Mesodermal cell (in vitro differentiated cells): ENCODE measurements around the gene ZDHHC1.
A peak's percentile ranks its signal among the peaks of the same experiment; 100 is the strongest.

Experiments
- H3K27ac ChIP-seq: 2 replicates; pipeline ENCODE4 v1.7.0; 2013; ENCODE audit warnings: mild to moderate bottlenecking, low read depth, low read length, moderate library complexity; ENCODE audit not compliant: severe bottlenecking
- H3K36me3 ChIP-seq: 2 replicates; pipeline ENCODE4 v1.7.1; 2013; ENCODE audit warnings: mild to moderate bottlenecking, low read length, moderate library complexity; ENCODE audit not compliant: control insufficient read depth, insufficient read depth
- H3K4me1 ChIP-seq: one replicate; pipeline ENCODE4 v1.7.1; 2013; ENCODE audit warnings: mild to moderate bottlenecking, low read length; ENCODE audit not compliant: insufficient read depth, control insufficient read depth, poor library complexity, severe bottlenecking
- H3K4me3 ChIP-seq: 2 replicates; pipeline ENCODE4 v1.7.0; 2013; ENCODE audit warnings: low read length, control low read depth, mild to moderate bottlenecking; ENCODE audit not compliant: insufficient read depth, poor library complexity, severe bottlenecking; ENCODE audit errors: extremely low read depth
- H3K9me3 ChIP-seq: 2 replicates; pipeline ENCODE4 v1.7.1; 2013; ENCODE audit warnings: mild to moderate bottlenecking, low read length, moderate library complexity; ENCODE audit not compliant: control insufficient read depth
- WGBS, 2 experiments: methylation state at CpG; one replicate each; pipeline ENCODE4 v1.1.5; 2013; ENCODE audit warnings: missing lambda C conversion rate in 2 of 2; ENCODE audit not compliant: insufficient coverage in 2 of 2; 5-methylcytosine and 5-hydroxymethylcytosine counted together

The ZDHHC1 gene

DNA sequence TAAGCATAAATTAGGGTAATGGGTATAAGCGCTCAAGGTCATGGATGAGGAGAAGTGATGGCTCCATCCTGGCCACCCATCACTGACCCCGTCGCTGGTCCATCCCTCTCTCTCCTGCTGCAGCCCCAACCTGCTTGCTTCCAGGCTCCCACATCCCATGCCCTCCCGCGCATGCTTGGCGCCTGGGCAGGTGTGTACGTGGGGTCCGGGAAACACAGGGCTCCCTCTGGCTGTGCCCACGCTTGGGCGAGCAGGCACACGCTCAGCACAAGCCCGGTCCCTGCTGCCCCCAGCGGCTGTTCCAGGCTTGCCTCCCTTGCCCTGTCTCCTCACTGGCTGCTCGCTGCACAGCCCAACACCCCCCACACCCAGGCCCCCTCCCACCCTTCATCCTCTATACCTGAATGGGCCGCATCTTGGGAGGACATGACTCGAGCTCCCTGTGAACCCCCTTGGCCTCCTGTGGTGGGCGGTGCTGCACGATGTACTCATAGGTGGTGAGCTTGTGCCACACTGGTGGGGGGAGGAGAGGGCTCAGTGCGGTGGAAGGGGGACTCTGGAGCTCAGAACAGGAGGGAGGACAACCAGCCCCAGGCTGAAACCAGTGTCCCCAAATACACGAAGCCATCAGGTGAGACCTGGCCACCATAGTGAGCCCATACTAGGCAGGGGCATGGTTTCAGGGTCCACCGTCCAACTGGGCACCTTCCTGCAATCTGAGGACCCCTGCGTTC is 18.3 kb downstream of the ZDHHC1 start:
- peaks cover 24% of the 10 kb centered on the region for H3K4me1 ChIP-seq
- H3K36me3 ChIP-seq = no peaks in the 10 kb centered on the region
- no peak overlapping the region for H3K27ac ChIP-seq
- 95 to 96% methylated on average over 17 to 21 of the region's 22 CpGs for WGBS, 2 experiments
- no peaks in the 10 kb centered on the region for H3K9me3 ChIP-seq
- no peak overlapping the region for H3K4me3 ChIP-seq

- Histone ChIP-seq H3K27ac (peak overlapping the region; percentile 73), H3K4me3 (no peak overlapping the region), H3K4me1 (peaks cover 29% of the 10 kb centered on the region), H3K9me3 (no peaks in the 10 kb centered on the region), H3K36me3 (no peaks in the 10 kb centered on the region)
- WGBS, 2 experiments = 94 to 95% methylated on average over 7 to 9 of the region's 15 CpGs
These were observed 19.1 kb downstream of the ZDHHC1 start for GRCh38 chr16:67397036-67397801.

DNA sequence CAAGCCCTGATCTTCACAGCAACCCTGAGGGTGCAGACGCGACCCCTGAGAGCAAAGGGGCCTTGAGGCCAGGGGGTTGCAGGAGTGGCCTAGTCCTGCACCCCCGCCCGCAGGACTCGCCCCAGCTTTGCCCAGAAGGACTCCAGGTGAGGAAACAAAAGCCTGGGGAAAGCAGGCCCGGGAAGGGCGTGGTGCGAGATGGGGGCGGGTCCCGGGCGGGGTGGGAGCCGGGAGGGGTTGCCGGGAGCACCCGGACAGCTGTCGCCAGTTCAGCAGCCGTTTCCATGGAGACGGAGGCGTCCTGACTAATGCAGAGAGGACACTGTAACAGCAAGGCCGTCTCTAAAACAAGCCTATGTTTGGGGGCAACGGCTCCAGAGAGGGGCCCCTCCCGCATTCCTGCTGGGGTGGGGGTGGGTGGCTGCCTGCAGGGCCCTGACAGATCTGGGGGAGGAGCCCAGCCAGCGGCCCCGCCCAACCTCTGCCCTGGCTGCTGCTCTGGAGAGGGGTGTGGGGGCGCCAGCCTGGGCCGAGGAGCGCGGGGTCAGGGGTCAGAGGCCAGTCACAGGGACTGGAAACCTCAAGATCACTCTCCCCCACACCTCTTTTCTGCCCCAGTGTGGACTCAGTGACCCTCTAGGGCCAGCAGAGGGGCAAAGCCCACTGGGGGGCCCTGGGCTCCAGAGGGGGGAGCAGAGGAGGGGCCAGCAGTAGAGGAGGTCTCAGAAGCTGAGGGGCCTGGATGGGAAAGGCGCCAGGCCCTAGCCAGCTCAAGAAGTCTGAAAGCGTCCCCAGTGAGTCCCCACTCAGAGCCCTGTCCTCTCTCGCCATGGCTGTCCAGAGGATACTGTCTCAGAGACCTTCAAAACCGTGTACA is 19.9 kb downstream of the ZDHHC1 start:
- Histone ChIP-seq H3K9me3 (no peaks in the 10 kb centered on the region), H3K27ac (peak overlapping the region; percentile 73), H3K36me3 (no peaks in the 10 kb centered on the region), H3K4me1 (peaks cover 29% of the 10 kb centered on the region), H3K4me3 (no peak overlapping the region)
- WGBS, 2 experiments = 19 to 25% methylated on average over 23 to 24 of the region's 31 CpGs

- 58 to 82% methylated on average over 6 to 10 of the region's 13 CpGs for WGBS, 2 experiments
- Histone ChIP-seq H3K9me3 (no peaks in the 10 kb centered on the region), H3K27ac (peak overlapping the region; percentile 33), H3K4me3 (no peak overlapping the region), H3K4me1 (peaks cover 29% of the 10 kb centered on the region), H3K36me3 (no peaks in the 10 kb centered on the region)
These were observed 20.7 kb downstream of the ZDHHC1 start for GRCh38 chr16:67395458-67396158.

GRCh38 chr16:67395105-67395457 is 21.2 kb downstream of the ZDHHC1 start:
- Histone ChIP-seq H3K27ac (no peak overlapping the region), H3K9me3 (no peaks in the 10 kb centered on the region), H3K4me3 (no peak overlapping the region), H3K36me3 (no peaks in the 10 kb centered on the region), H3K4me1 (peaks cover 29% of the 10 kb centered on the region)
- WGBS, 2 experiments = 81 to 85% methylated on average over 4 to 6 of the region's 10 CpGs

GRCh38 chr16:67394155-67395104 is 21.8 kb downstream of the ZDHHC1 start:
- Histone ChIP-seq H3K4me3 (no peak overlapping the region), H3K27ac (no peak overlapping the region), H3K36me3 (no peaks in the 10 kb centered on the region), H3K9me3 (no peaks in the 10 kb centered on the region), H3K4me1 (peaks cover 29% of the 10 kb centered on the region)
- 14 to 15% methylated on average over 76 to 80 of the region's 88 CpGs for WGBS, 2 experiments

- Histone ChIP-seq H3K4me3 (no peak overlapping the region), H3K9me3 (no peaks in the 10 kb centered on the region), H3K27ac (peak overlapping the region; percentile 45), H3K36me3 (no peaks in the 10 kb centered on the region), H3K4me1 (peaks cover 29% of the 10 kb centered on the region)
- 8 to 10% methylated on average over 15 to 16 of the region's 20 CpGs for WGBS, 2 experiments
These were observed 22.5 kb downstream of the ZDHHC1 start for GRCh38 chr16:67393788-67394154.

- 2 to 9% methylated on average over 33 to 45 of the region's 56 CpGs for WGBS, 2 experiments
- Histone ChIP-seq H3K4me1 (peaks cover 29% of the 10 kb centered on the region), H3K36me3 (no peaks in the 10 kb centered on the region), H3K9me3 (no peaks in the 10 kb centered on the region), H3K27ac (peak within 1 kb of the TSS; percentile 45), H3K4me3 (peak within 1 kb of the TSS; percentile 19)
These were observed 23.0 kb downstream of the ZDHHC1 start, which contains the start of gene TPPP3 for GRCh38 chr16:67393111-67393787. Gene TPPP3 (minus strand): TSS chr16:67393498. CDS start chr16:67391111, 2,387 bp downstream.
